H9 (cell line): ENCODE measurements around the gene OXLD1. TPM values are rescaled to one million over a fixed set of nuclear protein-coding genes. Genes with fewer than 3 reads are reported as not detected.

Source experiments
- DNase-seq: peaks from one replicate; pipeline ENCODE4 v3.0.0-alpha.2; 2017
- H2AFZ ChIP-seq: one replicate; pipeline ENCODE4 v1.6.1; 2013; ENCODE audit warnings: mild to moderate bottlenecking, low read length, control low read depth, moderate library complexity
- H2AK5ac ChIP-seq: 2 replicates; pipeline ENCODE4 v1.6.1; 2013; ENCODE audit warnings: low read length, control low read depth, mixed read lengths; ENCODE audit not compliant: insufficient read length
- H2BK120ac ChIP-seq: one replicate; pipeline ENCODE4 v1.6.1; 2013; ENCODE audit warnings: low read depth, mild to moderate bottlenecking, low read length, control low read depth, inconsistent platforms; ENCODE audit not compliant: poor library complexity, severe bottlenecking
- H2BK12ac ChIP-seq: 2 replicates; pipeline ENCODE4 v1.6.1; 2013; ENCODE audit warnings: low read length, control low read depth, mixed read lengths, low read depth; ENCODE audit not compliant: insufficient read length
- H2BK15ac ChIP-seq: 2 replicates; pipeline ENCODE4 v1.6.1; 2013; ENCODE audit warnings: low read depth, low read length, control low read depth
- H2BK20ac ChIP-seq: one replicate; pipeline ENCODE4 v1.6.1; 2013; ENCODE audit warnings: low read depth, mild to moderate bottlenecking, low read length, control low read depth, inconsistent platforms; ENCODE audit not compliant: poor library complexity, severe bottlenecking
- H2BK5ac ChIP-seq: 2 replicates; pipeline ENCODE4 v1.6.1; 2013; ENCODE audit warnings: low read length, control low read depth, mixed read lengths; ENCODE audit not compliant: insufficient read length
- H3K14ac ChIP-seq: 2 replicates; pipeline ENCODE4 v1.6.1; 2013; ENCODE audit warnings: low read length, control low read depth; ENCODE audit not compliant: insufficient read depth
- H3K18ac ChIP-seq: 2 replicates; pipeline ENCODE4 v1.6.1; 2013; ENCODE audit warnings: low read depth, mild to moderate bottlenecking, mixed read lengths, low read length, control low read depth; ENCODE audit not compliant: insufficient read length
- H3K23ac ChIP-seq: 2 replicates; pipeline ENCODE4 v1.6.1; 2013; ENCODE audit warnings: low read length, control low read depth, mixed read lengths, low read depth; ENCODE audit not compliant: insufficient read length
- H3K23me2 ChIP-seq: 2 replicates; pipeline ENCODE4 v1.6.1; 2013; ENCODE audit warnings: low read depth, mild to moderate bottlenecking, mixed read lengths, low read length, control low read depth; ENCODE audit not compliant: insufficient read length, poor library complexity, severe bottlenecking
- H3K27ac ChIP-seq: 2 replicates; pipeline ENCODE4 v1.5.1; 2013; ENCODE audit warnings: low read length, control low read depth, mixed read lengths, low read depth; ENCODE audit not compliant: insufficient read length
- H3K27me3 ChIP-seq: 2 replicates; pipeline ENCODE4 v1.6.1; 2013; ENCODE audit warnings: low read length, control low read depth, inconsistent platforms; ENCODE audit not compliant: insufficient read depth
- H3K4ac ChIP-seq: 2 replicates; pipeline ENCODE4 v1.6.1; 2013; ENCODE audit warnings: low read depth, mild to moderate bottlenecking, control low read depth, inconsistent platforms, low read length, moderate library complexity
- H3K4me1 ChIP-seq: 2 replicates; pipeline ENCODE4 v1.6.1; 2013; ENCODE audit warnings: low read length, control low read depth, inconsistent platforms; ENCODE audit not compliant: insufficient read depth
- H3K4me2 ChIP-seq: 2 replicates; pipeline ENCODE4 v1.6.1; 2013; ENCODE audit warnings: low read length, control low read depth, mixed read lengths; ENCODE audit not compliant: insufficient read length, insufficient read depth
- H3K56ac ChIP-seq: 2 replicates; pipeline ENCODE4 v1.6.1; 2013; ENCODE audit warnings: low read depth, mild to moderate bottlenecking, mixed read lengths, low read length, control low read depth; ENCODE audit not compliant: insufficient read length
- H3K79me1 ChIP-seq: 2 replicates; pipeline ENCODE4 v1.6.1; 2013; ENCODE audit warnings: low read depth, mild to moderate bottlenecking, moderate library complexity, low read length, control low read depth, inconsistent platforms; ENCODE audit not compliant: insufficient read depth, poor library complexity, severe bottlenecking
- H3K79me2 ChIP-seq: 2 replicates; pipeline ENCODE4 v1.6.1; 2013; ENCODE audit warnings: low read length, control low read depth, inconsistent platforms; ENCODE audit not compliant: insufficient read depth
- H3K9ac ChIP-seq: 2 replicates; pipeline ENCODE4 v1.6.1; 2013; ENCODE audit warnings: low read length, control low read depth, mixed read lengths; ENCODE audit not compliant: insufficient read length; ENCODE audit errors: extremely low read depth
- H3K9me3 ChIP-seq: one replicate; pipeline ENCODE4 v1.6.1; 2013; ENCODE audit warnings: low read depth, low read length, inconsistent platforms; ENCODE audit not compliant: control insufficient read depth
- H3T11ph ChIP-seq: one replicate; pipeline ENCODE4 v1.6.1; 2013; ENCODE audit warnings: mild to moderate bottlenecking, low read length, control low read depth, inconsistent platforms
- H4K20me1 ChIP-seq: one replicate; pipeline ENCODE4 v1.6.1; 2013; ENCODE audit not compliant: control insufficient read depth, insufficient read length, insufficient read depth
- H4K5ac ChIP-seq: 2 replicates; pipeline ENCODE4 v1.6.1; 2013; ENCODE audit warnings: low read depth, mild to moderate bottlenecking, mixed read lengths, low read length, control low read depth; ENCODE audit not compliant: insufficient read length
- H4K8ac ChIP-seq: replicated peaks from 2 replicates; pipeline ENCODE4 v1.6.1; 2013; ENCODE audit warnings: low read length, control low read depth, mixed read lengths, low read depth; ENCODE audit not compliant: insufficient read length
- H4K91ac ChIP-seq: 2 replicates; pipeline ENCODE4 v1.6.1; 2013; ENCODE audit warnings: low read depth, mild to moderate bottlenecking, moderate library complexity, mixed read lengths, low read length, control low read depth; ENCODE audit not compliant: insufficient read length
- H3K27ac Mint-ChIP-seq, 3 experiments: 2 replicates in 2 of 3; 3 replicates in 1 of 3; pipeline ENCODE4 v1.8.0; 2020 to 2021; ENCODE audit warnings: mixed read lengths in 3 of 3, mild to moderate bottlenecking in 1 of 3, moderate library complexity in 1 of 3
- H3K27me3 Mint-ChIP-seq: 2 replicates; pipeline ENCODE4 v1.8.0; 2021; ENCODE audit warnings: low read depth, mild to moderate bottlenecking, moderate library complexity, mixed read lengths
- H3K36me3 Mint-ChIP-seq, 3 experiments: 2 replicates in 2 of 3; 3 replicates in 1 of 3; pipeline ENCODE4 v1.8.0; 2020 to 2021; ENCODE audit warnings: low read depth in 3 of 3, mixed read lengths in 3 of 3; ENCODE audit not compliant: insufficient read depth in 1 of 3
- H3K4me1 Mint-ChIP-seq, 2 experiments: 2 replicates each; pipeline ENCODE4 v1.8.0; 2020; ENCODE audit warnings: mixed read lengths in 2 of 2
- H3K4me3 Mint-ChIP-seq, 2 experiments: 2 replicates in 1 of 2; 3 replicates in 1 of 2; pipeline ENCODE4 v1.8.0; 2020 to 2021; ENCODE audit warnings: mild to moderate bottlenecking in 2 of 2, mixed read lengths in 2 of 2, moderate library complexity in 1 of 2
- H3K9me3 Mint-ChIP-seq, 2 experiments: 2 replicates in 1 of 2; 3 replicates in 1 of 2; pipeline ENCODE4 v1.8.0; 2020; ENCODE audit warnings: mild to moderate bottlenecking in 2 of 2, mixed read lengths in 2 of 2, moderate library complexity in 1 of 2
- CTCF ChIP-seq: fragments of 200-600 bp; sonication (generic); conservative IDR thresholded peaks from 3 replicates; pipeline ENCODE4 v1.8.0; 2021; ENCODE audit warnings: antibody characterized with exemption, mild to moderate bottlenecking
- WGBS: extraction: QIAGEN DNeasy Blood & Tissue Kit; methylation state at CpG from one replicate; pipeline ENCODE4 v1.1.7; 2013; ENCODE audit warnings: missing lambda C conversion rate, low lambda C conversion rate, mixed read lengths; ENCODE audit not compliant: insufficient read length; ENCODE audit errors: extremely low coverage; 5-methylcytosine and 5-hydroxymethylcytosine counted together
- total RNA-seq: library from RNA; stranded (reverse); gene quantifications from 2 replicates; pipeline ENCODE4 v1.2.1, GENCODE V29; 2021

OXLD1 gene
- total RNA-seq, 1 experiment from 2014 or later = 25.0 TPM

- H3T11ph ChIP-seq = no peak overlapping the region
- no peak overlapping the region for H2BK20ac ChIP-seq
- peaks cover 20% of the 10 kb centered on the region for H3K23me2 ChIP-seq
- no peaks in the 10 kb centered on the region for H3K27me3 ChIP-seq
- no peak overlapping the region for H2BK15ac ChIP-seq
- Mint-ChIP-seq H3K27me3 (no peaks in the 10 kb centered on the region; the same call in 1 of the 2 replicates), H3K27ac (peak overlapping the region in 1 of 3 experiments; percentile 39; a peak in 1 of 7 replicates), H3K9me3 (no peaks in the 10 kb centered on the region; a peak in 1 of 5 replicates), H3K4me1 (peaks cover 24% of the 10 kb centered on the region in 2 experiments), H3K4me3 (peak overlapping the region; percentile 75 to 95; a peak in 4 of 5 replicates), H3K36me3 (peaks cover 6 to 21% (median 9%) of the 10 kb centered on the region in 3 experiments)
- WGBS = no CpG with 5 or more reads among the region's 36 CpGs
- no peak overlapping the region for H2AFZ ChIP-seq
- H3K9me3 ChIP-seq = no peaks in the 10 kb centered on the region
- peak overlapping the region; percentile 62 for H3K4me2 ChIP-seq
- DNase-seq = no peak
- H3K18ac ChIP-seq = no peak overlapping the region
- no peaks in the 10 kb centered on the region; the same call in 1 of the 2 replicates for H3K79me2 ChIP-seq
- no peak overlapping the region for H4K91ac ChIP-seq
- H3K14ac ChIP-seq = no peak overlapping the region
- H3K56ac ChIP-seq = no peak overlapping the region
- H3K27ac ChIP-seq = no peak overlapping the region
- H2BK5ac ChIP-seq = no peak overlapping the region
- H3K79me1 ChIP-seq = no peaks in the 10 kb centered on the region
- no peak overlapping the region for H4K5ac ChIP-seq
- no peak overlapping the region for H3K9ac ChIP-seq
- no peak for TF ChIP-seq CTCF
- no peak overlapping the region for H2AK5ac ChIP-seq
- no peak overlapping the region for H3K23ac ChIP-seq
- H4K20me1 ChIP-seq = no peaks in the 10 kb centered on the region
- H2BK120ac ChIP-seq = no peak overlapping the region
- H4K8ac ChIP-seq = no peak overlapping the region
- no peaks in the 10 kb centered on the region; the same call in 1 of the 2 replicates for H3K4me1 ChIP-seq
- H3K4ac ChIP-seq = no peak overlapping the region
- H2BK12ac ChIP-seq = no peak overlapping the region
These were observed 47.4 kb upstream of the OXLD1 start for GRCh38 chr17:81713556-81714411.
